Brain microvascular endothelial cell (primary cell): Measurements from ENCODE around the gene CAPN5.

ENCODE experiments used
- DNase-seq: peaks from one replicate; pipeline ENCODE4 v3.0.0-alpha.2; 2020
- H3K27ac ChIP-seq: fragments of 250-450 bp; sonication (Bioruptor Pico); 2 replicates; pipeline ENCODE4 v1.5.1; 2020; ENCODE audit warnings: mild to moderate bottlenecking, moderate library complexity
- H3K27me3 ChIP-seq: fragments of 250-450 bp; sonication (Bioruptor Pico); replicated peaks from 2 replicates; pipeline ENCODE4 v1.5.1; 2020; ENCODE audit warnings: mild to moderate bottlenecking
- H3K36me3 ChIP-seq: fragments of 250-450 bp; sonication (Bioruptor Pico); replicated peaks from 2 replicates; pipeline ENCODE4 v1.5.1; 2020; ENCODE audit warnings: mild to moderate bottlenecking
- H3K4me3 ChIP-seq: 2 replicates; pipeline ENCODE4 v1.5.1; 2011; ENCODE audit warnings: low read depth, mild to moderate bottlenecking, control low read depth, low read length, moderate library complexity
- CTCF ChIP-seq: IDR thresholded peaks from 2 replicates; pipeline ENCODE4 v1.5.1; 2011; ENCODE audit warnings: low read depth, mild to moderate bottlenecking, moderate library complexity, low read length, control low read depth, inconsistent platforms; ENCODE audit errors: missing control alignments
- in situ Hi-C: cut with HindIII; loops from 2 replicates; pipeline ENCODE4 v1.10.0; 2017; ENCODE audit warnings: low sequenced_read_pairs, low pct_ligation_motif_present

The CAPN5 gene

GRCh38 chr11:77171254-77171653 is 104.5 kb downstream of the CAPN5 start:
- H3K27me3 ChIP-seq, result no peaks in the 10 kb centered on the region
- TF ChIP-seq CTCF, result no peak
- no peaks in the 10 kb centered on the region for H3K36me3 ChIP-seq
- in situ Hi-C loops, result no loop called here
- DNase-seq, result no peak
- H3K27ac ChIP-seq, result no peak overlapping the region
- no peak overlapping the region for H3K4me3 ChIP-seq

- no peak for TF ChIP-seq CTCF
- no peaks in the 10 kb centered on the region for H3K36me3 ChIP-seq
- H3K27ac ChIP-seq, result no peak overlapping the region
- no peak for DNase-seq
- no peak overlapping the region for H3K4me3 ChIP-seq
- in situ Hi-C loops, result no loop called here
- H3K27me3 ChIP-seq, result no peaks in the 10 kb centered on the region
Observed at GRCh38 chr11:77171885-77172665, 105.3 kb downstream of the CAPN5 start.

GRCh38 chr11:77172666-77172982 is 105.9 kb downstream of the CAPN5 start:
- in situ Hi-C loops, result no loop called here
- no peaks in the 10 kb centered on the region for H3K27me3 ChIP-seq
- no peak for TF ChIP-seq CTCF
- no peak overlapping the region for H3K27ac ChIP-seq
- H3K4me3 ChIP-seq, result no peak overlapping the region
- DNase-seq, result peak; percentile 20
- no peaks in the 10 kb centered on the region for H3K36me3 ChIP-seq

GRCh38 chr11:77173494-77173893 is 106.7 kb downstream of the CAPN5 start:
- no peak for TF ChIP-seq CTCF
- H3K27me3 ChIP-seq, result no peaks in the 10 kb centered on the region
- H3K27ac ChIP-seq, result no peak overlapping the region
- no peaks in the 10 kb centered on the region for H3K36me3 ChIP-seq
- H3K4me3 ChIP-seq, result no peak overlapping the region
- DNase-seq, result no peak
- in situ Hi-C loops, result no loop called here

GRCh38 chr11:77174559-77174958 is 107.8 kb downstream of the CAPN5 start:
- Histone ChIP-seq H3K4me3 (no peak overlapping the region), H3K27ac (no peak overlapping the region), H3K36me3 (no peaks in the 10 kb centered on the region), H3K27me3 (no peaks in the 10 kb centered on the region)
- TF ChIP-seq CTCF, result no peak
- in situ Hi-C loops, result no loop called here
- no peak for DNase-seq

- TF ChIP-seq CTCF, result no peak
- H3K27me3 ChIP-seq, result no peaks in the 10 kb centered on the region
- no peak overlapping the region for H3K27ac ChIP-seq
- no peaks in the 10 kb centered on the region for H3K36me3 ChIP-seq
- no peak for DNase-seq
- in situ Hi-C loops, result no loop called here
- H3K4me3 ChIP-seq, result no peak overlapping the region
Observed at GRCh38 chr11:77175021-77175842, 108.5 kb downstream of the CAPN5 start.
